Measurements from ENCODE around the gene NAB2. TPM values are rescaled to one million over a fixed set of nuclear protein-coding genes. Genes with fewer than 3 reads are reported as not detected.

The NAB2 gene
- total and polyA plus RNA-seq, 10 donors, result 9.0 to 25.0 (median 17.4) TPM

GRCh38 chr12:57138526-57139272, 49.8 kb downstream of the NAB2 start:
- Histone ChIP-seq H3K4me3 (no peak overlapping the region), H3K27me3 (replicated peaks in 1 of 7) (no peaks in the 10 kb centered on the region), H3K36me3 (peaks cover 0 to 42% (median 0%) of the 10 kb centered on the region in 6 donors), H3K27ac (peak overlapping the region in 3 of 8 donors; percentile 49 to 57 (median 56)), H3K4me1 (peaks cover 3 to 75% (median 31%) of the 10 kb centered on the region in 6 donors), H3K9me3 (no peaks in the 10 kb centered on the region)
- no peak for DNase-seq
- WGBS, 5 donors, result 62 to 85% (median 72%) methylated on average over 13 of the region's 13 CpGs
- no peak for TF ChIP-seq POLR2A (IDR thresholded peaks at IDR 0.05)
- TF ChIP-seq CTCF (IDR thresholded peaks at IDR 0.05 in 8 of 11, conservative IDR thresholded peaks at IDR 0.05 in 3 of 11), result no peak
- TF ChIP-seq POLR2AphosphoS5 (IDR thresholded peaks at IDR 0.05), result peak in 1 of 3 donors; percentile 27
- intact Hi-C loops (cut with DNase I; ENCODE audit: low total_unique reads), result no loop called here

GRCh38 chr12:57139796-57140649, 51.1 kb downstream of the NAB2 start:
- TF ChIP-seq POLR2A (IDR thresholded peaks at IDR 0.05) (no peak), CTCF (IDR thresholded peaks at IDR 0.05 in 8 of 11, conservative IDR thresholded peaks at IDR 0.05 in 3 of 11) (no peak), POLR2AphosphoS5 (IDR thresholded peaks at IDR 0.05) (no peak)
- intact Hi-C loops (cut with DNase I; ENCODE audit: low total_unique reads), result no loop called here
- WGBS, 5 donors, result 72 to 94% (median 75%) methylated on average over 6 of the region's 6 CpGs
- no peak for DNase-seq
- H3K4me3 ChIP-seq, result no peak overlapping the region
- H3K36me3 ChIP-seq, result peaks cover 0 to 56% (median 0%) of the 10 kb centered on the region in 6 donors
- peaks cover 3 to 66% (median 24%) of the 10 kb centered on the region in 6 donors for H3K4me1 ChIP-seq
- no peaks in the 10 kb centered on the region for H3K27me3 ChIP-seq (replicated peaks in 1 of 7)
- peak overlapping the region in 1 of 8 donors; percentile 57 for H3K27ac ChIP-seq
- no peaks in the 10 kb centered on the region for H3K9me3 ChIP-seq

- Histone ChIP-seq H3K36me3 (peaks cover 0 to 68% (median 0%) of the 10 kb centered on the region in 6 donors), H3K9me3 (no peaks in the 10 kb centered on the region), H3K27ac (no peak overlapping the region), H3K27me3 (replicated peaks in 1 of 7) (no peaks in the 10 kb centered on the region), H3K4me3 (no peak overlapping the region), H3K4me1 (peaks cover 7 to 66% (median 30%) of the 10 kb centered on the region in 6 donors)
- DNase-seq, result no peak
- WGBS, 5 donors, result 88 to 98% (median 93%) methylated on average over 4 to 8 of the region's 8 CpGs
- no peak for TF ChIP-seq POLR2AphosphoS5 (IDR thresholded peaks at IDR 0.05)
- TF ChIP-seq POLR2A (IDR thresholded peaks at IDR 0.05), result no peak
- intact Hi-C loops (cut with DNase I; ENCODE audit: low total_unique reads), result no loop called here
These were observed 52.3 kb downstream of the NAB2 start for GRCh38 chr12:57141249-57141648.

- no peak overlapping the region for H3K4me3 ChIP-seq
- no peaks in the 10 kb centered on the region for H3K27me3 ChIP-seq (replicated peaks in 1 of 7)
- H3K27ac ChIP-seq, result peak overlapping the region in 1 of 8 donors; percentile 8
- TF ChIP-seq POLR2AphosphoS5 (IDR thresholded peaks at IDR 0.05), result no peak
- no peak for TF ChIP-seq POLR2A (IDR thresholded peaks at IDR 0.05)
- no peak for TF ChIP-seq CTCF (IDR thresholded peaks at IDR 0.05 in 8 of 11, conservative IDR thresholded peaks at IDR 0.05 in 3 of 11)
- H3K4me1 ChIP-seq, result peaks cover 9 to 66% (median 37%) of the 10 kb centered on the region in 6 donors
- WGBS, 5 donors, result 76 to 90% (median 85%) methylated on average over 8 to 9 of the region's 9 CpGs
- H3K9me3 ChIP-seq, result no peaks in the 10 kb centered on the region
- DNase-seq, result no peak
- peaks cover 0 to 74% (median 0%) of the 10 kb centered on the region in 6 donors for H3K36me3 ChIP-seq
- intact Hi-C loops (cut with DNase I; ENCODE audit: low total_unique reads), result no loop called here
These were observed 53.2 kb downstream of the NAB2 start for GRCh38 chr12:57142121-57142520.

Data from spleen (tissue), 11 donors.